SK-N-SH treated with all-trans-retinoic acid at 6 μM for 48 hours (cell line): ENCODE measurements around the gene LPP.

Source experiments
- ARNTL ChIP-seq: fragments of 450-650 bp; formaldehyde crosslinking; IDR thresholded peaks from 2 replicates; pipeline ENCODE4 v1.5.0; 2020; ENCODE audit warnings: low read depth, mild to moderate bottlenecking, moderate library complexity, borderline replicate concordance
- ESRRG ChIP-seq: fragments of 250-450 bp; sonication (Bioruptor Pico); IDR thresholded peaks from 2 replicates; pipeline ENCODE4 v1.6.1; 2021; ENCODE audit warnings: mild to moderate bottlenecking
- GLIS3 ChIP-seq: fragments of 250-450 bp; sonication (Bioruptor Pico); IDR thresholded peaks from 2 replicates; pipeline ENCODE4 v1.5.0; 2020; ENCODE audit warnings: mild to moderate bottlenecking, moderate library complexity
- ISL1 ChIP-seq: fragments of 250-450 bp; sonication (Bioruptor Pico); IDR thresholded peaks from 2 replicates; pipeline ENCODE4 v2.1.2; 2022; ENCODE audit warnings: mild to moderate bottlenecking, moderate library complexity
- OSR1 ChIP-seq: fragments of 250-450 bp; sonication (Bioruptor Pico); IDR thresholded peaks from 2 replicates; pipeline ENCODE4 v1.8.0; 2022; ENCODE audit warnings: moderate library complexity, mild to moderate bottlenecking, inconsistent platforms
- PPARA ChIP-seq: fragments of 250-450 bp; sonication (Bioruptor Pico); IDR thresholded peaks from 2 replicates; pipeline ENCODE4 v1.5.0; 2020; ENCODE audit warnings: mild to moderate bottlenecking, borderline replicate concordance
- RARB ChIP-seq: fragments of 250-450 bp; sonication (Bioruptor Pico); IDR thresholded peaks from 2 replicates; pipeline ENCODE4 v1.8.0; 2021; ENCODE audit warnings: mild to moderate bottlenecking, moderate library complexity
- TOX ChIP-seq: fragments of 250-450 bp; sonication (Bioruptor Pico); IDR thresholded peaks from 2 replicates; pipeline ENCODE4 v1.8.0; 2021; ENCODE audit warnings: mild to moderate bottlenecking, moderate library complexity, borderline replicate concordance
- ZFP3 ChIP-seq: fragments of 250-450 bp; sonication (Bioruptor Pico); IDR thresholded peaks from 2 replicates; pipeline ENCODE4 v1.5.0; 2020; ENCODE audit warnings: mild to moderate bottlenecking, moderate library complexity
- ZFP30 ChIP-seq: fragments of 450-650 bp; formaldehyde crosslinking; IDR thresholded peaks from 2 replicates; pipeline ENCODE4 v1.5.0; 2022; ENCODE audit warnings: mild to moderate bottlenecking, moderate library complexity
- ZNF565 ChIP-seq: fragments of 450-650 bp; formaldehyde crosslinking; conservative IDR thresholded peaks from 2 replicates; pipeline ENCODE4 v1.5.0; 2020; ENCODE audit warnings: low read depth, mild to moderate bottlenecking, moderate library complexity
- ZNF8 ChIP-seq: fragments of 450-650 bp; formaldehyde crosslinking; IDR thresholded peaks from 2 replicates; pipeline ENCODE4 v1.5.0; 2020; ENCODE audit warnings: mild to moderate bottlenecking, moderate library complexity
- TF ChIP-seq, protein P1 (sequence below): fragments of 250-450 bp; sonication (Bioruptor Pico); IDR thresholded peaks from 2 replicates; pipeline ENCODE4 v1.8.0; 2020; ENCODE audit warnings: mild to moderate bottlenecking, moderate library complexity, borderline replicate concordance
- TF ChIP-seq, protein P2 (sequence below): fragments of 250-450 bp; sonication (Bioruptor Pico); IDR thresholded peaks from 2 replicates; pipeline ENCODE4 v1.5.1; 2020; ENCODE audit warnings: low read depth, mild to moderate bottlenecking, moderate library complexity

DNA sequence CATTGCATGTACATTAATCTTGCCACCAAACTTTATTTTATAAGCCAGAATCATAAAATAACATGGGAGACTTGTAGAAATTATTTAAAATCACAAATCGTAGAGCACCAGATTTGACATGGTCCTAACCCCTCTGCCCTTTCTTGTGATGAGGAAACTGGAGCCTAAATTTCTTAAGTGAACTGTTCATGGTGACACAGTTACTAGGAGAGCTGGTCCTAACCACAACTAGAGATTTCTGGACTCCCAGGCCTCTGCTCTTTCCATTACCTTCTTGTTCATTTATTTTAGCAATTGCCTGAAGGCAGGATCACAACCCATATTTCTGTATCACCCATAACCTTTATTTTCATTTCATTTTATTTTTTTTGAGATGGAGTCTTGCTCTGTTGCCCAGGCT, 352.5 kb downstream of the LPP start:
- no peak for TF ChIP-seq OSR1 (CRISPR knock-in tag)
- TF ChIP-seq GLIS3 (CRISPR knock-in tag), result no peak
- TF ChIP-seq ISL1 (CRISPR knock-in tag), result no peak
- TF ChIP-seq ESRRG (CRISPR knock-in tag), result no peak
- TF ChIP-seq ZNF8 (CRISPR knock-in tag), result no peak
- TF ChIP-seq, protein P1, sequence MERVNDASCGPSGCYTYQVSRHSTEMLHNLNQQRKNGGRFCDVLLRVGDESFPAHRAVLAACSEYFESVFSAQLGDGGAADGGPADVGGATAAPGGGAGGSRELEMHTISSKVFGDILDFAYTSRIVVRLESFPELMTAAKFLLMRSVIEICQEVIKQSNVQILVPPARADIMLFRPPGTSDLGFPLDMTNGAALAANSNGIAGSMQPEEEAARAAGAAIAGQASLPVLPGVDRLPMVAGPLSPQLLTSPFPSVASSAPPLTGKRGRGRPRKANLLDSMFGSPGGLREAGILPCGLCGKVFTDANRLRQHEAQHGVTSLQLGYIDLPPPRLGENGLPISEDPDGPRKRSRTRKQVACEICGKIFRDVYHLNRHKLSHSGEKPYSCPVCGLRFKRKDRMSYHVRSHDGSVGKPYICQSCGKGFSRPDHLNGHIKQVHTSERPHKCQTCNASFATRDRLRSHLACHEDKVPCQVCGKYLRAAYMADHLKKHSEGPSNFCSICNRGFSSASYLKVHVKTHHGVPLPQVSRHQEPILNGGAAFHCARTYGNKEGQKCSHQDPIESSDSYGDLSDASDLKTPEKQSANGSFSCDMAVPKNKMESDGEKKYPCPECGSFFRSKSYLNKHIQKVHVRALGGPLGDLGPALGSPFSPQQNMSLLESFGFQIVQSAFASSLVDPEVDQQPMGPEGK (CRISPR knock-in tag), result no peak
- TF ChIP-seq, protein P2, sequence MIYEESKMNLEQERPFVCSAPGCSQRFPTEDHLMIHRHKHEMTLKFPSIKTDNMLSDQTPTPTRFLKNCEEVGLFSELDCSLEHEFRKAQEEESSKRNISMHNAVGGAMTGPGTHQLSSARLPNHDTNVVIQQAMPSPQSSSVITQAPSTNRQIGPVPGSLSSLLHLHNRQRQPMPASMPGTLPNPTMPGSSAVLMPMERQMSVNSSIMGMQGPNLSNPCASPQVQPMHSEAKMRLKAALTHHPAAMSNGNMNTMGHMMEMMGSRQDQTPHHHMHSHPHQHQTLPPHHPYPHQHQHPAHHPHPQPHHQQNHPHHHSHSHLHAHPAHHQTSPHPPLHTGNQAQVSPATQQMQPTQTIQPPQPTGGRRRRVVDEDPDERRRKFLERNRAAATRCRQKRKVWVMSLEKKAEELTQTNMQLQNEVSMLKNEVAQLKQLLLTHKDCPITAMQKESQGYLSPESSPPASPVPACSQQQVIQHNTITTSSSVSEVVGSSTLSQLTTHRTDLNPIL (CRISPR knock-in tag), result no peak
- TF ChIP-seq ZFP3, result no peak
- no peak for TF ChIP-seq PPARA (CRISPR knock-in tag)
- no peak for TF ChIP-seq TOX (CRISPR knock-in tag)
- no peak for TF ChIP-seq RARB
- no peak for TF ChIP-seq ZNF565 (CRISPR knock-in tag)
- no peak for TF ChIP-seq ARNTL
- TF ChIP-seq ZFP30, result no peak
